GM12891 (cell line): Measurements from ENCODE around the gene PRPF18.

ENCODE experiments used
- POLR2A ChIP-seq: IDR thresholded peaks from 2 replicates; pipeline ENCODE4 v1.6.1; 2011; ENCODE audit warnings: low read depth, low read length, control low read depth
- POLR2AphosphoS5 ChIP-seq: IDR thresholded peaks from 2 replicates; pipeline ENCODE4 v1.6.1; 2011; ENCODE audit warnings: low read depth, low read length, control low read depth
- TAF1 ChIP-seq: IDR thresholded peaks from 2 replicates; pipeline ENCODE4 v1.6.1; 2011; ENCODE audit warnings: low read depth, low read length, control low read depth

GRCh38 chr10:13628661-13629060 is 41.9 kb downstream of the PRPF18 start:
- no peak for TF ChIP-seq POLR2AphosphoS5
- no peak for TF ChIP-seq TAF1
- no peak for TF ChIP-seq POLR2A
